ENCODE measurements around the gene SLIT3. TPM values are rescaled to one million over a fixed set of nuclear protein-coding genes. Genes with fewer than 3 reads are reported as not detected.

SLIT3 gene
- total RNA-seq, 1 donor from 2014 or later = 3.1 TPM

- no peak overlapping the region for H3K4me3 ChIP-seq (ENCODE audit: low read depth, low read length)
- DNase-seq (ENCODE audit: low read depth) = no peak
- no peak for TF ChIP-seq CTCF (conservative IDR thresholded peaks at IDR 0.05; ENCODE audit: low read depth, low read length)
These were observed 611.7 kb downstream of the SLIT3 start for GRCh38 chr5:168689260-168689659.

GRCh38 chr5:168686837-168687236 lies 614.1 kb downstream of the SLIT3 start:
- no peak for DNase-seq (ENCODE audit: low read depth)
- H3K4me3 ChIP-seq (ENCODE audit: low read depth, low read length) = no peak overlapping the region
- no peak for TF ChIP-seq CTCF (conservative IDR thresholded peaks at IDR 0.05; ENCODE audit: low read depth, low read length)

- DNase-seq (ENCODE audit: low read depth) = no peak
- no peak overlapping the region for H3K4me3 ChIP-seq (ENCODE audit: low read depth, low read length)
- TF ChIP-seq CTCF (conservative IDR thresholded peaks at IDR 0.05; ENCODE audit: low read depth, low read length) = no peak
These were observed 615.4 kb downstream of the SLIT3 start for GRCh38 chr5:168685566-168685965.

- H3K4me3 ChIP-seq (ENCODE audit: low read depth, low read length) = no peak overlapping the region
- no peak for TF ChIP-seq CTCF (conservative IDR thresholded peaks at IDR 0.05; ENCODE audit: low read depth, low read length)
- no peak for DNase-seq (ENCODE audit: low read depth)
These were observed 617.0 kb downstream of the SLIT3 start for GRCh38 chr5:168683927-168684295.

GRCh38 chr5:168683247-168683926 lies 617.6 kb downstream of the SLIT3 start:
- no peak for DNase-seq (ENCODE audit: low read depth)
- H3K4me3 ChIP-seq (ENCODE audit: low read depth, low read length) = no peak overlapping the region
- TF ChIP-seq CTCF (conservative IDR thresholded peaks at IDR 0.05; ENCODE audit: low read depth, low read length) = no peak

- TF ChIP-seq CTCF (conservative IDR thresholded peaks at IDR 0.05; ENCODE audit: low read depth, low read length) = no peak
- DNase-seq (ENCODE audit: low read depth) = no peak
- H3K4me3 ChIP-seq (ENCODE audit: low read depth, low read length) = no peak overlapping the region
These were observed 619.3 kb downstream of the SLIT3 start for GRCh38 chr5:168681556-168682183.

- no peak for TF ChIP-seq CTCF (conservative IDR thresholded peaks at IDR 0.05; ENCODE audit: low read depth, low read length)
- DNase-seq (ENCODE audit: low read depth) = no peak
- H3K4me3 ChIP-seq (ENCODE audit: low read depth, low read length) = no peak overlapping the region
These were observed 620.5 kb downstream of the SLIT3 start for GRCh38 chr5:168680395-168680794.
